Measurements from ENCODE around the gene AQP4.

DNA sequence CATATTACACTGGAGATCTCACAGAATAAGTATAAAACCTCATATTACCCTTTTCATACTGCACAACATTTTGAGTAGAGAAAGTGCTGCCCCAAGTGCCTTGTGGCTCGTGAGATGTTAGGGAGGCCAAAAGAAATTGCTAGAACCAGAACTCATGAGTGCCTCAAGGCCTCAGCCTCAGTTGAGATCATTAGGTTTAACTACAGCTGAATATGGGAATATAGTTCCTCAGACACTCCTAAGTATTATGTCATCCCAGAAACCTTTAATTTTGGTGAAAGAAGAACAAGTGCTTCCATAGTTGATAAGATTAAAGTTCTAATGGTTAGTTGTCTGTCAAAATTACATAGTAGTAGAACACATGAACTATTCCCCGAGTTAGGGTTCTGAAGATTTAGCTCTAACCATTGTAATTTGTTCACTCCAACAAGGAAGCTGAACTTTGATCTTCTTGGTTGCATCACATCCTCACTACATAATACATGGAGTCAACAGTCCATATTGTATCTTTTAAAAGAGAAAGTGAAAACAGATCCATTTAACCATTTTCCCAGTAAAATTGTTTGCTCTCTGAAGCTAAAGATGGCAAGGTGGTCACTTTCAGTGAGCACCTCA, 9.6 kb upstream of the AQP4 start:
- TF ChIP-seq, protein P1, sequence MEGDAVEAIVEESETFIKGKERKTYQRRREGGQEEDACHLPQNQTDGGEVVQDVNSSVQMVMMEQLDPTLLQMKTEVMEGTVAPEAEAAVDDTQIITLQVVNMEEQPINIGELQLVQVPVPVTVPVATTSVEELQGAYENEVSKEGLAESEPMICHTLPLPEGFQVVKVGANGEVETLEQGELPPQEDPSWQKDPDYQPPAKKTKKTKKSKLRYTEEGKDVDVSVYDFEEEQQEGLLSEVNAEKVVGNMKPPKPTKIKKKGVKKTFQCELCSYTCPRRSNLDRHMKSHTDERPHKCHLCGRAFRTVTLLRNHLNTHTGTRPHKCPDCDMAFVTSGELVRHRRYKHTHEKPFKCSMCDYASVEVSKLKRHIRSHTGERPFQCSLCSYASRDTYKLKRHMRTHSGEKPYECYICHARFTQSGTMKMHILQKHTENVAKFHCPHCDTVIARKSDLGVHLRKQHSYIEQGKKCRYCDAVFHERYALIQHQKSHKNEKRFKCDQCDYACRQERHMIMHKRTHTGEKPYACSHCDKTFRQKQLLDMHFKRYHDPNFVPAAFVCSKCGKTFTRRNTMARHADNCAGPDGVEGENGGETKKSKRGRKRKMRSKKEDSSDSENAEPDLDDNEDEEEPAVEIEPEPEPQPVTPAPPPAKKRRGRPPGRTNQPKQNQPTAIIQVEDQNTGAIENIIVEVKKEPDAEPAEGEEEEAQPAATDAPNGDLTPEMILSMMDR (optimal IDR thresholded peaks at IDR 0.05 in 1 of 3, IDR thresholded peaks at IDR 0.05 in 1 of 3, conservative IDR thresholded peaks at IDR 0.05 in 1 of 3; ENCODE audit: extremely low read depth in 1 of 3, insufficient read depth in 2 of 3, low read length in 3 of 3), result no peak
- no peak for TF ChIP-seq EZH2 (IDR thresholded peaks at IDR 0.05; ENCODE audit: low read length)
